Measurements from ENCODE around the gene GLIS1.

GLIS1 gene

DNA sequence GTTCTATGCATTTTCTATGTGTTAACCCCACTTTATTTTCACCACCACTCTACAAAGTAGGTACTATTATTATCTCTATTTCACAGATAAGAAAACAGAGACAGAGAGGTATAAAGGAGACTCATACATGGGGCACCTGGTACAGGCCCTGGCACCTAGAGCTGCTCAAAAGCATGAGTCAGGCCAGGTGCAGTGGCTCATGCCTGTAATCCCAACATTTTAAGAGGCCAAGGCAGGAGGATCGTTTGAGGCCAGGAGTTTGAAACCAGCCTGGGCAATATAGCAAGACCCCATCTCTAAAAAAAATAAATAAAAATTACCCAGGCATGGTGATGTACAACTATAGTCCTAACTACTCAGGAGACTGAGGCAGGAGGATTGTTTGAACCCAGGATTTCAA lies 35.8 kb downstream of the GLIS1 start:
- H3K9me3 ChIP-seq (ENCODE audit: severe bottlenecking): no peaks in the 10 kb centered on the region
- peaks cover 6% of the 10 kb centered on the region for H3K27me3 ChIP-seq (ENCODE audit: insufficient read depth, poor library complexity, severe bottlenecking)
- H3K4me1 ChIP-seq (ENCODE audit: insufficient read depth, poor library complexity, severe bottlenecking): no peaks in the 10 kb centered on the region
- no peak for TF ChIP-seq CTCF (IDR thresholded peaks at IDR 0.05; ENCODE audit: poor library complexity, severe bottlenecking)
- no peak for DNase-seq (ENCODE audit: low spot score)
- no peaks in the 10 kb centered on the region for H3K36me3 ChIP-seq (ENCODE audit: low read depth)
- no peak for ATAC-seq (ENCODE audit: low read depth)
- H3K27ac ChIP-seq (ENCODE audit: poor library complexity, severe bottlenecking): no peak overlapping the region
- no peak overlapping the region for H3K4me3 ChIP-seq (ENCODE audit: severe bottlenecking)

DNA sequence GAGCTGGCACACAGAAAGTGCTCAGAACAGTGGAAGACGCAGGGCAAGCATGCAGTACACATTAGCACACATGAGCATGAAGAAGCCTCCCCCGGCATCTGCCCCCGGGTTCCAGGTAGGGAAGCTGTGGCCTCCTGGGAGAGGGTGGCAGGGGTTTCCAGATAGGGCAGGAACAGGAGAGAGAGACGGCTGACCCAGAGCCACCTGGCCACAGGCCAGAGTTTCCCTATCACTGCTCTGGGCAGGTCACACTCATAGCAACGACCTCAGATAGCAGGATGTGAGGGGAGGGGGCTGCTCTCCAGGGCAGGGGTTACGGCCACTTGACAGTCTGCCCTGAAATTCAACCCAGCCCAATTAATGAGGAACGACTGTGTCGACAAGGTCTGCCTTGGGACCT lies 36.6 kb downstream of the GLIS1 start:
- no peak for TF ChIP-seq CTCF (IDR thresholded peaks at IDR 0.05; ENCODE audit: poor library complexity, severe bottlenecking)
- ATAC-seq (ENCODE audit: low read depth) (no peak), DNase-seq (ENCODE audit: low spot score) (no peak)
- peaks cover 6% of the 10 kb centered on the region for H3K27me3 ChIP-seq (ENCODE audit: insufficient read depth, poor library complexity, severe bottlenecking)
- no peak overlapping the region for H3K27ac ChIP-seq (ENCODE audit: poor library complexity, severe bottlenecking)
- no peaks in the 10 kb centered on the region for H3K36me3 ChIP-seq (ENCODE audit: low read depth)
- no peaks in the 10 kb centered on the region for H3K4me1 ChIP-seq (ENCODE audit: insufficient read depth, poor library complexity, severe bottlenecking)
- H3K4me3 ChIP-seq (ENCODE audit: severe bottlenecking): no peak overlapping the region
- no peaks in the 10 kb centered on the region for H3K9me3 ChIP-seq (ENCODE audit: severe bottlenecking)

DNA sequence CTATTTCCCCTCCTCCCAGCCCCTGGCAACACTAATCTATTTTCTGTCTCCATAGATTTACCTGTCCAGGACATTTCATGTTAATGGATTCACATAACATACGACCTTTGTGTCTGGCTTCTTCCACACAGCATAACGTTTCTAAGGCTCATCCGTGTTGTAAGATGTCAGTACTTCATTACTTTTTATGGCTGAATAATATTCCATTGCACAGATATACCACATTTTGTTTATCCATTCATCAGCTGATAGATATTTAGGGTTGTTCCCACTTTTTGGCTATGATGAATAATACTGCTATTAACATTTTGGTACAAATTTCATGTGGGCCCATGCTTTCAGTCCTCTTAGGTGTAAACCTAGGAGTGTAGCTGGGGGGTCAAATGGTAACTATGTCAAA lies 38.2 kb downstream of the GLIS1 start:
- H3K9me3 ChIP-seq (ENCODE audit: severe bottlenecking): no peaks in the 10 kb centered on the region
- DNase-seq (ENCODE audit: low spot score) (no peak), ATAC-seq (ENCODE audit: low read depth) (no peak)
- H3K4me3 ChIP-seq (ENCODE audit: severe bottlenecking): no peak overlapping the region
- H3K27me3 ChIP-seq (ENCODE audit: insufficient read depth, poor library complexity, severe bottlenecking): no peaks in the 10 kb centered on the region
- no peak overlapping the region for H3K27ac ChIP-seq (ENCODE audit: poor library complexity, severe bottlenecking)
- no peak for TF ChIP-seq CTCF (IDR thresholded peaks at IDR 0.05; ENCODE audit: poor library complexity, severe bottlenecking)
- H3K4me1 ChIP-seq (ENCODE audit: insufficient read depth, poor library complexity, severe bottlenecking): no peaks in the 10 kb centered on the region
- H3K36me3 ChIP-seq (ENCODE audit: low read depth): no peaks in the 10 kb centered on the region

GRCh38 chr1:53699981-53700380 lies 39.0 kb downstream of the GLIS1 start:
- H3K27ac ChIP-seq (ENCODE audit: poor library complexity, severe bottlenecking): no peak overlapping the region
- H3K27me3 ChIP-seq (ENCODE audit: insufficient read depth, poor library complexity, severe bottlenecking): no peaks in the 10 kb centered on the region
- H3K9me3 ChIP-seq (ENCODE audit: severe bottlenecking): no peaks in the 10 kb centered on the region
- TF ChIP-seq CTCF (IDR thresholded peaks at IDR 0.05; ENCODE audit: poor library complexity, severe bottlenecking): no peak
- no peak for DNase-seq (ENCODE audit: low spot score)
- H3K4me3 ChIP-seq (ENCODE audit: severe bottlenecking): no peak overlapping the region
- no peaks in the 10 kb centered on the region for H3K4me1 ChIP-seq (ENCODE audit: insufficient read depth, poor library complexity, severe bottlenecking)
- H3K36me3 ChIP-seq (ENCODE audit: low read depth): no peaks in the 10 kb centered on the region
- ATAC-seq (ENCODE audit: low read depth): no peak

- DNase-seq (ENCODE audit: low spot score): no peak
These were observed 40.5 kb downstream of the GLIS1 start for GRCh38 chr1:53698384-53698980.

More at GRCh38 chr1:53698384-53698980, 40.5 kb downstream of the GLIS1 start:
- TF ChIP-seq CTCF (IDR thresholded peaks at IDR 0.05; ENCODE audit: poor library complexity, severe bottlenecking): no peak
- no peaks in the 10 kb centered on the region for H3K4me1 ChIP-seq (ENCODE audit: insufficient read depth, poor library complexity, severe bottlenecking)
- ATAC-seq (ENCODE audit: low read depth): no peak
- no peaks in the 10 kb centered on the region for H3K27me3 ChIP-seq (ENCODE audit: insufficient read depth, poor library complexity, severe bottlenecking)
- H3K9me3 ChIP-seq (ENCODE audit: severe bottlenecking): no peaks in the 10 kb centered on the region
- H3K36me3 ChIP-seq (ENCODE audit: low read depth): no peaks in the 10 kb centered on the region
- H3K4me3 ChIP-seq (ENCODE audit: severe bottlenecking): no peak overlapping the region
- H3K27ac ChIP-seq (ENCODE audit: poor library complexity, severe bottlenecking): no peak overlapping the region

Measured in RWPE2 (cell line).